Immature natural killer cell (primary cell): Measurements from ENCODE around the gene HAS3. TPM values are rescaled to one million over a fixed set of nuclear protein-coding genes. Genes with fewer than 3 reads are reported as not detected.

Experiments
- DNase-seq, 3 donors: peaks; one replicate each; pipeline ENCODE4 v3.0.0; 2022; ENCODE audit warnings: mixed read lengths in 1 of 3
- H3K27ac Mint-ChIP-seq, 6 donors: one replicate each; pipeline ENCODE4 v1.8.0; 2020; ENCODE audit warnings: mixed read lengths in 6 of 6, mild to moderate bottlenecking in 5 of 6, inconsistent platforms in 4 of 6, moderate library complexity in 3 of 6
- H3K27me3 Mint-ChIP-seq, 3 donors: one replicate each; pipeline ENCODE4 v1.8.0; 2020 to 2021; ENCODE audit warnings: low read depth in 3 of 3, mild to moderate bottlenecking in 3 of 3, mixed read lengths in 3 of 3, moderate library complexity in 3 of 3, inconsistent platforms in 1 of 3
- H3K36me3 Mint-ChIP-seq, 3 donors: one replicate each; pipeline ENCODE4 v1.8.0; 2020; ENCODE audit warnings: mixed read lengths in 3 of 3, inconsistent platforms in 2 of 3, mild to moderate bottlenecking in 2 of 3
- H3K4me1 Mint-ChIP-seq, 2 donors: one replicate each; pipeline ENCODE4 v1.8.0; 2020; ENCODE audit warnings: inconsistent platforms in 2 of 2, mild to moderate bottlenecking in 2 of 2, mixed read lengths in 2 of 2, moderate library complexity in 1 of 2
- H3K4me3 Mint-ChIP-seq, 5 donors: one replicate each; pipeline ENCODE4 v1.8.0; 2020; ENCODE audit warnings: mild to moderate bottlenecking in 5 of 5, mixed read lengths in 5 of 5, inconsistent platforms in 3 of 5, moderate library complexity in 3 of 5
- H3K9me3 Mint-ChIP-seq, 6 donors: one replicate each; pipeline ENCODE4 v1.8.0; 2020; ENCODE audit warnings: mild to moderate bottlenecking in 6 of 6, mixed read lengths in 6 of 6, inconsistent platforms in 4 of 6, moderate library complexity in 3 of 6
- polyA plus RNA-seq, 3 donors: library from polyadenylated mRNA; unstranded; fragments of 300-500 nt; fragmentation: Illumina TruSeq; gene quantifications; one replicate each; pipeline ENCODE4 v1.2.3, GENCODE V29; 2021

HAS3 gene
- polyA plus RNA-seq, 3 donors from 2014 or later, result 0.32 to 0.35 TPM; not detected in 1

GRCh38 chr16:69107316-69107962, 2.0 kb downstream of the HAS3 start:
- peaks cover 12 to 18% of the 10 kb centered on the region in 2 donors for H3K4me1 Mint-ChIP-seq
- H3K27ac Mint-ChIP-seq, result no peak overlapping the region
- peaks cover 0 to 3% (median 0%) of the 10 kb centered on the region in 6 donors for H3K9me3 Mint-ChIP-seq
- peaks cover 9 to 22% (median 16%) of the 10 kb centered on the region in 3 donors for H3K27me3 Mint-ChIP-seq
- no peak for DNase-seq
- H3K36me3 Mint-ChIP-seq, result peaks cover 4 to 16% (median 10%) of the 10 kb centered on the region in 3 donors
- peak overlapping the region; percentile 45 to 63 (median 57) for H3K4me3 Mint-ChIP-seq

- Mint-ChIP-seq H3K27ac (no peak overlapping the region), H3K36me3 (peaks cover 4 to 16% (median 10%) of the 10 kb centered on the region in 3 donors), H3K27me3 (peaks cover 7 to 22% (median 16%) of the 10 kb centered on the region in 3 donors), H3K4me3 (peak overlapping the region in 4 of 5 donors; percentile 35 to 57 (median 50)), H3K4me1 (peaks cover 12 to 18% of the 10 kb centered on the region in 2 donors), H3K9me3 (peaks cover 0 to 3% (median 0%) of the 10 kb centered on the region in 6 donors)
- DNase-seq, result no peak
Observed at GRCh38 chr16:69108064-69108904, 2.8 kb downstream of the HAS3 start.

- DNase-seq, result no peak
- Mint-ChIP-seq H3K4me1 (peaks cover 12 to 18% of the 10 kb centered on the region in 2 donors), H3K27ac (no peak overlapping the region), H3K9me3 (peaks cover 0 to 1% (median 0%) of the 10 kb centered on the region in 6 donors), H3K36me3 (peaks cover 4 to 16% (median 10%) of the 10 kb centered on the region in 3 donors), H3K27me3 (peaks cover 7 to 22% (median 11%) of the 10 kb centered on the region in 3 donors), H3K4me3 (peak overlapping the region in 1 of 5 donors; percentile 20)
Observed at GRCh38 chr16:69108905-69109252, 3.4 kb downstream of the HAS3 start.

GRCh38 chr16:69109486-69110270, 4.2 kb downstream of the HAS3 start:
- DNase-seq, result no peak
- Mint-ChIP-seq H3K27me3 (peaks cover 6 to 21% (median 8%) of the 10 kb centered on the region in 3 donors), H3K27ac (no peak overlapping the region), H3K4me1 (peaks cover 15 to 17% of the 10 kb centered on the region in 2 donors), H3K36me3 (peaks cover 5 to 16% (median 12%) of the 10 kb centered on the region in 3 donors), H3K9me3 (peaks cover 0 to under 1% (median 0%) of the 10 kb centered on the region in 6 donors), H3K4me3 (no peak overlapping the region)

- H3K4me3 Mint-ChIP-seq, result no peak overlapping the region
- no peak for DNase-seq
- H3K4me1 Mint-ChIP-seq, result peaks cover 13 to 16% of the 10 kb centered on the region in 2 donors
- no peaks in the 10 kb centered on the region for H3K9me3 Mint-ChIP-seq
- peaks cover 6 to 18% (median 7%) of the 10 kb centered on the region in 3 donors for H3K27me3 Mint-ChIP-seq
- peaks cover 8 to 15% (median 14%) of the 10 kb centered on the region in 3 donors for H3K36me3 Mint-ChIP-seq
- peak overlapping the region in 1 of 6 donors; percentile 40 for H3K27ac Mint-ChIP-seq
Observed at GRCh38 chr16:69110406-69110805, 5.0 kb downstream of the HAS3 start.

- no peak overlapping the region for H3K4me3 Mint-ChIP-seq
- no peaks in the 10 kb centered on the region for H3K9me3 Mint-ChIP-seq
- DNase-seq, result no peak
- H3K27ac Mint-ChIP-seq, result no peak overlapping the region
- H3K4me1 Mint-ChIP-seq, result peaks cover 9 to 12% of the 10 kb centered on the region in 2 donors
- peaks cover 3 to 16% (median 4%) of the 10 kb centered on the region in 3 donors for H3K27me3 Mint-ChIP-seq
- peaks cover 8 to 18% (median 12%) of the 10 kb centered on the region in 3 donors for H3K36me3 Mint-ChIP-seq
Observed at GRCh38 chr16:69111216-69111875, 5.9 kb downstream of the HAS3 start.

GRCh38 chr16:69111876-69112230, 6.4 kb downstream of the HAS3 start:
- H3K9me3 Mint-ChIP-seq, result no peaks in the 10 kb centered on the region
- H3K27me3 Mint-ChIP-seq, result peaks cover 3 to 16% (median 4%) of the 10 kb centered on the region in 3 donors
- H3K27ac Mint-ChIP-seq, result no peak overlapping the region
- H3K4me1 Mint-ChIP-seq, result peaks cover 7 to 12% of the 10 kb centered on the region in 2 donors
- no peak overlapping the region for H3K4me3 Mint-ChIP-seq
- no peak for DNase-seq
- peaks cover 8 to 18% (median 12%) of the 10 kb centered on the region in 3 donors for H3K36me3 Mint-ChIP-seq

GRCh38 chr16:69112285-69113129, 7.1 kb downstream of the HAS3 start:
- Mint-ChIP-seq H3K36me3 (peaks cover 8 to 18% (median 12%) of the 10 kb centered on the region in 3 donors), H3K27me3 (peaks cover 0 to 13% (median 3%) of the 10 kb centered on the region in 3 donors), H3K4me1 (peaks cover 2 to 12% of the 10 kb centered on the region in 2 donors), H3K27ac (no peak overlapping the region), H3K9me3 (no peaks in the 10 kb centered on the region), H3K4me3 (no peak overlapping the region)
- peak in 2 of 3 donors; percentile 13 to 22 for DNase-seq

GRCh38 chr16:69113216-69113615, 7.8 kb downstream of the HAS3 start:
- H3K9me3 Mint-ChIP-seq, result no peaks in the 10 kb centered on the region
- H3K36me3 Mint-ChIP-seq, result peaks cover 12 to 25% (median 12%) of the 10 kb centered on the region in 3 donors
- no peak overlapping the region for H3K4me3 Mint-ChIP-seq
- H3K27ac Mint-ChIP-seq, result no peak overlapping the region
- no peak for DNase-seq
- peaks cover 0 to 8% (median 3%) of the 10 kb centered on the region in 3 donors for H3K27me3 Mint-ChIP-seq
- H3K4me1 Mint-ChIP-seq, result peaks cover 0 to 8% of the 10 kb centered on the region in 2 donors

- Mint-ChIP-seq H3K27ac (peak overlapping the region in 2 of 6 donors; percentile 2 to 26), H3K4me1 (peaks cover 0 to 5% of the 10 kb centered on the region in 2 donors), H3K36me3 (peaks cover 9 to 23% (median 12%) of the 10 kb centered on the region in 3 donors), H3K9me3 (no peaks in the 10 kb centered on the region), H3K27me3 (peaks cover 0 to 5% (median 0%) of the 10 kb centered on the region in 3 donors), H3K4me3 (no peak overlapping the region)
- no peak for DNase-seq
Observed at GRCh38 chr16:69114346-69114975, 9.0 kb downstream of the HAS3 start.

- Mint-ChIP-seq H3K4me1 (peaks cover 0 to 5% of the 10 kb centered on the region in 2 donors), H3K36me3 (peaks cover 6 to 20% (median 12%) of the 10 kb centered on the region in 3 donors), H3K9me3 (no peaks in the 10 kb centered on the region), H3K27ac (peak overlapping the region in 2 of 6 donors; percentile 2 to 26), H3K4me3 (no peak overlapping the region), H3K27me3 (peaks cover 0 to 5% (median 0%) of the 10 kb centered on the region in 3 donors)
- no peak for DNase-seq
Observed at GRCh38 chr16:69114976-69115355, 9.5 kb downstream of the HAS3 start.

GRCh38 chr16:69115361-69115760, 9.9 kb downstream of the HAS3 start:
- Mint-ChIP-seq H3K27ac (peak overlapping the region in 1 of 6 donors; percentile 40), H3K4me1 (peaks cover 0 to 5% of the 10 kb centered on the region in 2 donors), H3K4me3 (no peak overlapping the region), H3K9me3 (no peaks in the 10 kb centered on the region), H3K36me3 (peaks cover 5 to 20% (median 12%) of the 10 kb centered on the region in 3 donors), H3K27me3 (peaks cover 0 to 4% (median 0%) of the 10 kb centered on the region in 3 donors)
- DNase-seq, result no peak
